ENCODE measurements around the gene WDSUB1. TPM values are rescaled to one million over a fixed set of nuclear protein-coding genes. Genes with fewer than 3 reads are reported as not detected.

The WDSUB1 gene
- polyA plus RNA-seq (2013, experiment 1 of 2): 3.4 TPM
- 4.4 TPM for polyA plus RNA-seq (2013, experiment 2 of 2)

GRCh38 chr2:159285929-159286708 is at the start of gene WDSUB1:
WDSUB1 (minus strand) TSS chr2:159286703; CDS start chr2:159283069, 3,634 bp downstream.
- H3K9ac ChIP-seq (ENCODE audit: low read length): peak within 1 kb of the TSS; percentile 95
- peak within 1 kb of the TSS; percentile 84 for H4K91ac ChIP-seq (ENCODE audit: low read length)
- peak within 1 kb of the TSS; percentile 75 for H3K4me2 ChIP-seq (ENCODE audit: low read length, poor library complexity, severe bottlenecking)
- peak; percentile 86 for DNase-seq
- no peaks in the 10 kb centered on the region for H3K27me3 ChIP-seq (ENCODE audit: control insufficient read depth in 1 of 2, insufficient read depth in 1 of 2, low read length in 2 of 2)
- no peak within 1 kb of the TSS for H2AK5ac ChIP-seq (ENCODE audit: low read length, severe bottlenecking)
- peak within 1 kb of the TSS in 1 of 2 experiments; percentile 50 for H2BK12ac ChIP-seq (ENCODE audit: low read length in 2 of 2)
- H3K14ac ChIP-seq (ENCODE audit: low read length in 2 of 2): peak within 1 kb of the TSS in 1 of 2 experiments; percentile 57
- peak within 1 kb of the TSS in 1 of 2 experiments; percentile 32 for H3K23ac ChIP-seq (ENCODE audit: low read length in 2 of 2)
- no peaks in the 10 kb centered on the region for H3K36me3 ChIP-seq (ENCODE audit: control insufficient read depth in 1 of 2, insufficient read depth in 2 of 2, low read depth in 1 of 2, low read length in 2 of 2)
- peak within 1 kb of the TSS; percentile 95 to 96 for H3K18ac ChIP-seq (ENCODE audit: low read depth in 1 of 2, low read length in 2 of 2)
- H3K4me1 ChIP-seq (ENCODE audit: control insufficient read depth, insufficient read depth, low read depth, low read length): peaks cover 4% of the 10 kb centered on the region
- H3K9me3 ChIP-seq (ENCODE audit: control insufficient read depth, low read length): no peaks in the 10 kb centered on the region
- H3K4me3 ChIP-seq (ENCODE audit: insufficient read depth in 1 of 2, low read depth in 1 of 2, low read length in 2 of 2): peak within 1 kb of the TSS; percentile 90 to 91
- peak within 1 kb of the TSS; percentile 81 for H3K27ac ChIP-seq (ENCODE audit: low read length, poor library complexity, severe bottlenecking)
- peak within 1 kb of the TSS; percentile 99 for H2AFZ ChIP-seq (ENCODE audit: low read depth, low read length)
- H4K8ac ChIP-seq (ENCODE audit: low read length): peak within 1 kb of the TSS; percentile 95
- H2BK5ac ChIP-seq (ENCODE audit: low read depth, low read length, poor library complexity, severe bottlenecking): no peak within 1 kb of the TSS
- H2BK15ac ChIP-seq (ENCODE audit: low read depth, poor library complexity, severe bottlenecking): peak within 1 kb of the TSS; percentile 12
- WGBS: 4% methylated on average over 45 of the region's 64 CpGs
- H3K4ac ChIP-seq (ENCODE audit: low read depth in 1 of 2, low read length in 2 of 2): peak within 1 kb of the TSS; percentile 57 to 91
- no peak within 1 kb of the TSS for H2BK120ac ChIP-seq (ENCODE audit: low read depth, low read length)
- peaks cover 18% of the 10 kb centered on the region for H3K79me1 ChIP-seq (replicated peaks; ENCODE audit: low read length, poor library complexity, severe bottlenecking)

GRCh38 chr2:159326569-159327255 is 40.2 kb upstream of the WDSUB1 start:
- H3K4me1 ChIP-seq (ENCODE audit: control insufficient read depth, insufficient read depth, low read depth, low read length): no peaks in the 10 kb centered on the region
- no peak overlapping the region for H2AFZ ChIP-seq (ENCODE audit: low read depth, low read length)
- H2BK120ac ChIP-seq (ENCODE audit: low read depth, low read length): no peak overlapping the region
- no peak overlapping the region for H3K4me2 ChIP-seq (ENCODE audit: low read length, poor library complexity, severe bottlenecking)
- no peak overlapping the region for H2BK5ac ChIP-seq (ENCODE audit: low read depth, low read length, poor library complexity, severe bottlenecking)
- no peaks in the 10 kb centered on the region for H3K27me3 ChIP-seq (ENCODE audit: control insufficient read depth in 1 of 2, insufficient read depth in 1 of 2, low read length in 2 of 2)
- H3K9ac ChIP-seq (ENCODE audit: low read length): peak overlapping the region; percentile 31
- H3K14ac ChIP-seq (ENCODE audit: low read length in 2 of 2): no peak overlapping the region
- H3K23ac ChIP-seq (ENCODE audit: low read length in 2 of 2): no peak overlapping the region
- no peaks in the 10 kb centered on the region for H3K9me3 ChIP-seq (ENCODE audit: control insufficient read depth, low read length)
- no peak overlapping the region for H2AK5ac ChIP-seq (ENCODE audit: low read length, severe bottlenecking)
- H4K8ac ChIP-seq (ENCODE audit: low read length): no peak overlapping the region
- no peak overlapping the region for H3K4ac ChIP-seq (ENCODE audit: low read depth in 1 of 2, low read length in 2 of 2)
- no peak overlapping the region for H2BK15ac ChIP-seq (ENCODE audit: low read depth, poor library complexity, severe bottlenecking)
- DNase-seq: peak; percentile 46
- peaks cover 11 to 58% of the 10 kb centered on the region in 2 experiments for H3K36me3 ChIP-seq (ENCODE audit: control insufficient read depth in 1 of 2, insufficient read depth in 2 of 2, low read depth in 1 of 2, low read length in 2 of 2)
- H2BK12ac ChIP-seq (ENCODE audit: low read length in 2 of 2): no peak overlapping the region
- no peak overlapping the region for H3K18ac ChIP-seq (ENCODE audit: low read depth in 1 of 2, low read length in 2 of 2)
- no peak overlapping the region for H4K91ac ChIP-seq (ENCODE audit: low read length)
- H3K79me1 ChIP-seq (replicated peaks; ENCODE audit: low read length, poor library complexity, severe bottlenecking): peaks cover 3% of the 10 kb centered on the region
- H3K27ac ChIP-seq (ENCODE audit: low read length, poor library complexity, severe bottlenecking): no peak overlapping the region
- no peak overlapping the region for H3K4me3 ChIP-seq (ENCODE audit: insufficient read depth in 1 of 2, low read depth in 1 of 2, low read length in 2 of 2)
- 88% methylated on average over 1 of the region's 5 CpGs for WGBS

GRCh38 chr2:159322419-159322818 is 35.9 kb upstream of the WDSUB1 start:
- H2BK15ac ChIP-seq (ENCODE audit: low read depth, poor library complexity, severe bottlenecking): no peak overlapping the region
- H3K79me1 ChIP-seq (replicated peaks; ENCODE audit: low read length, poor library complexity, severe bottlenecking): no peaks in the 10 kb centered on the region
- H2BK5ac ChIP-seq (ENCODE audit: low read depth, low read length, poor library complexity, severe bottlenecking): no peak overlapping the region
- H3K4me2 ChIP-seq (ENCODE audit: low read length, poor library complexity, severe bottlenecking): no peak overlapping the region
- no peaks in the 10 kb centered on the region for H3K4me1 ChIP-seq (ENCODE audit: control insufficient read depth, insufficient read depth, low read depth, low read length)
- no peak overlapping the region for H2BK12ac ChIP-seq (ENCODE audit: low read length in 2 of 2)
- H3K27ac ChIP-seq (ENCODE audit: low read length, poor library complexity, severe bottlenecking): no peak overlapping the region
- H2AFZ ChIP-seq (ENCODE audit: low read depth, low read length): no peak overlapping the region
- H3K14ac ChIP-seq (ENCODE audit: low read length in 2 of 2): no peak overlapping the region
- no peak overlapping the region for H3K9ac ChIP-seq (ENCODE audit: low read length)
- H3K18ac ChIP-seq (ENCODE audit: low read depth in 1 of 2, low read length in 2 of 2): no peak overlapping the region
- no peak overlapping the region for H3K23ac ChIP-seq (ENCODE audit: low read length in 2 of 2)
- no peaks in the 10 kb centered on the region for H3K9me3 ChIP-seq (ENCODE audit: control insufficient read depth, low read length)
- H2BK120ac ChIP-seq (ENCODE audit: low read depth, low read length): no peak overlapping the region
- no peak overlapping the region for H3K4ac ChIP-seq (ENCODE audit: low read depth in 1 of 2, low read length in 2 of 2)
- no peaks in the 10 kb centered on the region for H3K27me3 ChIP-seq (ENCODE audit: control insufficient read depth in 1 of 2, insufficient read depth in 1 of 2, low read length in 2 of 2)
- no peak overlapping the region for H4K8ac ChIP-seq (ENCODE audit: low read length)
- peaks cover 4 to 51% of the 10 kb centered on the region in 2 experiments for H3K36me3 ChIP-seq (ENCODE audit: control insufficient read depth in 1 of 2, insufficient read depth in 2 of 2, low read depth in 1 of 2, low read length in 2 of 2)
- no peak for DNase-seq
- no peak overlapping the region for H3K4me3 ChIP-seq (ENCODE audit: insufficient read depth in 1 of 2, low read depth in 1 of 2, low read length in 2 of 2)
- no peak overlapping the region for H4K91ac ChIP-seq (ENCODE audit: low read length)
- no peak overlapping the region for H2AK5ac ChIP-seq (ENCODE audit: low read length, severe bottlenecking)

- Histone ChIP-seq H2BK12ac (ENCODE audit: low read length in 2 of 2) (no peak overlapping the region), H3K18ac (ENCODE audit: low read depth in 1 of 2, low read length in 2 of 2) (no peak overlapping the region), H3K9ac (ENCODE audit: low read length) (no peak overlapping the region), H3K14ac (ENCODE audit: low read length in 2 of 2) (no peak overlapping the region), H4K91ac (ENCODE audit: low read length) (no peak overlapping the region), H4K8ac (ENCODE audit: low read length) (no peak overlapping the region), H3K4ac (ENCODE audit: low read depth in 1 of 2, low read length in 2 of 2) (no peak overlapping the region), H3K4me3 (ENCODE audit: insufficient read depth in 1 of 2, low read depth in 1 of 2, low read length in 2 of 2) (no peak overlapping the region), H3K4me1 (ENCODE audit: control insufficient read depth, insufficient read depth, low read depth, low read length) (no peaks in the 10 kb centered on the region), H3K23ac (ENCODE audit: low read length in 2 of 2) (no peak overlapping the region), H3K4me2 (ENCODE audit: low read length, poor library complexity, severe bottlenecking) (no peak overlapping the region), H3K27me3 (ENCODE audit: control insufficient read depth in 1 of 2, insufficient read depth in 1 of 2, low read length in 2 of 2) (no peaks in the 10 kb centered on the region), H2BK120ac (ENCODE audit: low read depth, low read length) (no peak overlapping the region), H3K79me1 (replicated peaks; ENCODE audit: low read length, poor library complexity, severe bottlenecking) (no peaks in the 10 kb centered on the region), H3K9me3 (ENCODE audit: control insufficient read depth, low read length) (no peaks in the 10 kb centered on the region), H3K36me3 (ENCODE audit: control insufficient read depth in 1 of 2, insufficient read depth in 2 of 2, low read depth in 1 of 2, low read length in 2 of 2) (peaks cover 2 to 49% of the 10 kb centered on the region in 2 experiments), H2AK5ac (ENCODE audit: low read length, severe bottlenecking) (no peak overlapping the region), H3K27ac (ENCODE audit: low read length, poor library complexity, severe bottlenecking) (no peak overlapping the region), H2BK15ac (ENCODE audit: low read depth, poor library complexity, severe bottlenecking) (no peak overlapping the region), H2BK5ac (ENCODE audit: low read depth, low read length, poor library complexity, severe bottlenecking) (no peak overlapping the region), H2AFZ (ENCODE audit: low read depth, low read length) (no peak overlapping the region)
- DNase-seq: no peak
- WGBS: 88% methylated on average over 2 of the region's 3 CpGs
Measured at GRCh38 chr2:159317392-159318088, 31.0 kb upstream of the WDSUB1 start.

Data from mesenchymal stem cell (in vitro differentiated cells and primary cell).